GM13976 (cell line): ENCODE results near the gene UAP1.

Experiments used
- DNase-seq: peaks from one replicate; pipeline ENCODE4 v3.0.0; 2012; ENCODE audit warnings: low spot score
- in situ Hi-C: fragments of 300-500 bp; cut with MboI; formaldehyde crosslinking; loops from one replicate; pipeline ENCODE4 v1.12.0; 2022; ENCODE audit warnings: low sequenced_read_pairs, mixed read lengths, inconsistent platforms; ENCODE audit not compliant: unreplicated experiment
- TF ChIP-seq, protein P1 (sequence below): IDR thresholded peaks from 2 replicates; pipeline ENCODE4 v1.5.1; 2012; ENCODE audit warnings: borderline replicate concordance, mild to moderate bottlenecking; ENCODE audit not compliant: insufficient read depth; ENCODE audit errors: extremely low read depth, missing control alignments, control extremely low read depth

UAP1 gene

GRCh38 chr1:162631546-162632191, 70.1 kb downstream of the UAP1 start:
- in situ Hi-C loops = no loop called here
- TF ChIP-seq, protein P1, sequence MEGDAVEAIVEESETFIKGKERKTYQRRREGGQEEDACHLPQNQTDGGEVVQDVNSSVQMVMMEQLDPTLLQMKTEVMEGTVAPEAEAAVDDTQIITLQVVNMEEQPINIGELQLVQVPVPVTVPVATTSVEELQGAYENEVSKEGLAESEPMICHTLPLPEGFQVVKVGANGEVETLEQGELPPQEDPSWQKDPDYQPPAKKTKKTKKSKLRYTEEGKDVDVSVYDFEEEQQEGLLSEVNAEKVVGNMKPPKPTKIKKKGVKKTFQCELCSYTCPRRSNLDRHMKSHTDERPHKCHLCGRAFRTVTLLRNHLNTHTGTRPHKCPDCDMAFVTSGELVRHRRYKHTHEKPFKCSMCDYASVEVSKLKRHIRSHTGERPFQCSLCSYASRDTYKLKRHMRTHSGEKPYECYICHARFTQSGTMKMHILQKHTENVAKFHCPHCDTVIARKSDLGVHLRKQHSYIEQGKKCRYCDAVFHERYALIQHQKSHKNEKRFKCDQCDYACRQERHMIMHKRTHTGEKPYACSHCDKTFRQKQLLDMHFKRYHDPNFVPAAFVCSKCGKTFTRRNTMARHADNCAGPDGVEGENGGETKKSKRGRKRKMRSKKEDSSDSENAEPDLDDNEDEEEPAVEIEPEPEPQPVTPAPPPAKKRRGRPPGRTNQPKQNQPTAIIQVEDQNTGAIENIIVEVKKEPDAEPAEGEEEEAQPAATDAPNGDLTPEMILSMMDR = no peak
- no peak for DNase-seq

- TF ChIP-seq, protein P1 = no peak
- in situ Hi-C loops = no loop called here
- no peak for DNase-seq
Measured at GRCh38 chr1:162632217-162632666, 70.7 kb downstream of the UAP1 start, which contains the start of gene DDR2. TSS of gene DDR2 (plus strand) at chr1:162632464. CDS start at chr1:162719064, 86,600 bp downstream.

DNA sequence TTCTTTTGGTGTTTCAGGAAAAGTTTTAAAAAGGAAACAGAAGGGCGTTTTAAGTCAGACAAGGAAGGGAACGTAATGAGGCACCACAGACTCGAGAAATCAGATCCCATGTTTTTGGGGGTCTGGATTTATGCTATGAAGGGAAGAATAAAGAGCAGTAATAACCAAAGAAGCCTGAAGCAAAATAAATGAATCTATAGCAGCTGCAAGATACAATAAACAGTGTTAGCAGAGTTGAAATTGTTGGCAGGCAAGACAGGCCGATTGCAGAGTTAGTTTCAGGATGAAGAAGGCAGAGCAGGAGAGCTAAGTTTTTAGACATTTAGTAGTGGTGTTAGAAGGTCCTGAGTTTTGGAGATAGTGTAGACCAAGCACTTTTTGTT, 71.2 kb downstream of the UAP1 start:
- in situ Hi-C loops = no loop called here
- TF ChIP-seq, protein P1 = no peak
- no peak for DNase-seq

GRCh38 chr1:162633081-162633762, 71.7 kb downstream of the UAP1 start:
- in situ Hi-C loops = no loop called here
- TF ChIP-seq, protein P1 = no peak
- DNase-seq = peak; percentile 22

DNA sequence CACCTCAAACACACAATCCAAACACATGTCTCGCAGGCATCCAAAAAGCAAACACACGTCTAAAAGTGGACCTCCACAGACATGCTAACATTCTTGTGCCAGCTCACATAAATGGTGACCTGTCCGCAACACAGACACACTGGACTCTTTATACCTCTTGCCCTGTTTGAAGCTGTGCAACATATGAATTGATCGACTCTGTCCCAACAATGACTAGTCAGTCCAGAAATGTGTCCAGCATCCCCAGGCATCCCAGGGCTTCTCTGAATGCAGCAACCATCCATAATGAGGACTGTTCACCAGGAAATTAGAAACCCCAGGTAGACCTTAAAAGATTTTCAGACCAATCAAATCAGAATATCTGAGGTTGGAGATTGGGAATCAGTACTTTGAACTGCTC, 73.9 kb downstream of the UAP1 start:
- DNase-seq = no peak
- in situ Hi-C loops = no loop called here
- TF ChIP-seq, protein P1 = no peak

DNA sequence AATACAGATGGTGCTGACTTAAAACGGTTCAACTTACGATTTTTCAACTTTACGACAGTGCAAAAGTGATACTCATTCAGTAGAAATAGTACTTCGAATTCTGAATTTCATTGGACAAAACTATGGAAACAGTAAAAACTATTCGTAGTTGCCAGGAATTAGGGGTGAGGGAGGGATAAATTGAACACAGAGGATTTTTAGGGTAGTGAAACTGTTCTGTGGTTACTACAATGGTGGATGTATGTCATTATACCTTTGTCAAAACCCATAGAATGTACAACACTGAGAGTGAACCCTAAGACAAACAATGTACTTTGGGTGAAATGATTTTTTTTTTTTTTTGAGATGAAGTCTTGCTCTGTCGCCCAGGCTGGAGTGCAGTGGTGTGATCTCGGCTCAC, 78.2 kb downstream of the UAP1 start:
- in situ Hi-C loops = no loop called here
- DNase-seq = peak; percentile 14
- TF ChIP-seq, protein P1 = no peak
